Heart left ventricle (tissue), 16 donors: ENCODE results near the gene CCDC137. TPM values are rescaled to one million over a fixed set of nuclear protein-coding genes. Genes with fewer than 3 reads are reported as not detected.
A peak's percentile ranks its signal among the peaks of the same experiment; 100 is the strongest.
"Not testable (repeated sequence)": the region's sequence is repeated elsewhere in the genome, so short reads cannot be mapped to it uniquely, and the experiment has no call there.

Experiments used
- ATAC-seq, 4 donors: fragments of 200-7000 bp; cut with Tn5 transposase; one replicate each; pipeline ENCODE4 v1.9.1; 2020 to 2022; ENCODE audit warnings: moderate library complexity in 4 of 4, mild to moderate bottlenecking in 3 of 4, moderate number of reproducible peaks in 1 of 4
- DNase-seq, 5 donors: peaks; one replicate each; pipeline ENCODE4 v3.0.0-alpha.2; 2020
- H3K27ac ChIP-seq, 12 donors: fragments of 200-600 bp; sonication (generic) in 4 of 12; one replicate each; pipeline versions ENCODE4 v1.5.0 to v1.8.0; 2016 to 2022; ENCODE audit warnings: mild to moderate bottlenecking in 2 of 12
- H3K27me3 ChIP-seq, 9 donors: fragments of 200-600 bp; sonication (generic) in 2 of 9; one replicate each; pipeline versions ENCODE4 v1.5.1 to v1.8.0; 2016 to 2022; ENCODE audit warnings: mild to moderate bottlenecking in 3 of 9
- H3K36me3 ChIP-seq, 9 donors: fragments of 200-600 bp; sonication (generic) in 2 of 9; one replicate each; pipeline versions ENCODE4 v1.5.0 to v1.8.0; 2018 to 2022; ENCODE audit warnings: mild to moderate bottlenecking in 2 of 9
- H3K4me1 ChIP-seq, 12 donors: fragments of 200-600 bp; sonication (generic) in 4 of 12; one replicate each; pipeline versions ENCODE4 v1.5.0 to v1.8.0; 2016 to 2022; ENCODE audit warnings: mild to moderate bottlenecking in 3 of 12
- H3K4me3 ChIP-seq, 12 donors: fragments of 200-600 bp; sonication (generic) in 4 of 12; one replicate each; pipeline versions ENCODE4 v1.5.0 to v1.8.0; 2017 to 2022; ENCODE audit warnings: mild to moderate bottlenecking in 9 of 12, moderate library complexity in 4 of 12
- H3K9me3 ChIP-seq, 12 donors: fragments of 200-600 bp; sonication (generic) in 4 of 12; one replicate each; pipeline versions ENCODE4 v1.5.0 to v1.8.0; 2016 to 2022; ENCODE audit warnings: mild to moderate bottlenecking in 1 of 12
- POLR2A ChIP-seq, 2 donors: fragments of 450-650 bp; IDR thresholded peaks; one replicate each; pipeline ENCODE4 v1.6.1; 2017; ENCODE audit warnings: antibody characterized with exemption in 2 of 2, mild to moderate bottlenecking in 2 of 2, moderate library complexity in 2 of 2
- WGBS, 4 donors: extraction: QIAGEN DNeasy Blood & Tissue Kit in 2 of 4; methylation state at CpG; one replicate each; pipeline versions ENCODE4 v1.1.5 to v1.1.7; 2013 to 2018; 5-methylcytosine and 5-hydroxymethylcytosine counted together
- intact Hi-C, 10 donors: fragments of 100-400 bp; cut with DNase I; formaldehyde crosslinking; loops; one replicate each; pipeline versions ENCODE4 v1.11.1 to v1.14.2; 2022
- polyA plus RNA-seq, 2 donors: library from polyadenylated mRNA; stranded (reverse); fragments of 200-250 nt; gene quantifications; one replicate each; pipeline ENCODE4 v1.2.3, GENCODE V29; 2013
- total RNA-seq, 9 donors: library from RNA; depleted of rRNA in 2 of 9; stranded (reverse); fragments of >200 nt in 2 of 9; fragmentation: NEBNext Ultra II Directional in 3 of 9; extraction: Animal tissue kit (Norgen Biotek cat#: 25700) in 3 of 9; gene quantifications; one replicate each; pipeline versions ENCODE4 v1.1.0 to v1.2.4, GENCODE V29; 2016 to 2023
- TF ChIP-seq, protein P1 (sequence below), 12 donors: fragments of 200-600 bp; sonication (generic) in 4 of 12; IDR thresholded peaks; one replicate each; pipeline versions ENCODE4 v1.5.0 to v1.8.0; 2018 to 2022; ENCODE audit warnings: antibody characterized with exemption in 12 of 12, mild to moderate bottlenecking in 5 of 12
- donor health status: ischemic (EF 13 %, LVEDD 7.1; RV severe dilation, severe dysfunction).
- donor health status: healthy with polysubstance abuse.
- donor health status: DM: no; HTN: yes; CAD: no.
- donor health status: DM: no; HTN: no; CAD: no.
- donor health status: ischemic (EF 25% LVEDD 6.9; RV normal size, moderate dysfunction).
- donor health status: ischemic (EF 25% LVEDD 5.7; RV mildly dilated, moderate dysfunction).
- donor health status: healthy.
- donor health status: DM: yes; HTN: yes; CAD: no.
- donor health status: ischemic (EF 35%, LVEDD 5.7; RV mildly dilated, moderate dysfunction).
- donor health status: nonischemic (EF 11% LVEDD 7.7; RV severe dilation, severe dysfunction).
- donor health status: DM: yes; HTN: yes; CAD: no.
- donor health status: PGD.
- donor health status: ischemic (EF 29% LVEDD 5.4; RV normal size, mild dysfunction).
- donor health status: nonischemic (EF 23%, LVEDD 6.1; RV moderate dilation, normal function).

The CCDC137 gene
- total and polyA plus RNA-seq, 11 donors = 3.5 to 20.0 (median 7.8) TPM

DNA sequence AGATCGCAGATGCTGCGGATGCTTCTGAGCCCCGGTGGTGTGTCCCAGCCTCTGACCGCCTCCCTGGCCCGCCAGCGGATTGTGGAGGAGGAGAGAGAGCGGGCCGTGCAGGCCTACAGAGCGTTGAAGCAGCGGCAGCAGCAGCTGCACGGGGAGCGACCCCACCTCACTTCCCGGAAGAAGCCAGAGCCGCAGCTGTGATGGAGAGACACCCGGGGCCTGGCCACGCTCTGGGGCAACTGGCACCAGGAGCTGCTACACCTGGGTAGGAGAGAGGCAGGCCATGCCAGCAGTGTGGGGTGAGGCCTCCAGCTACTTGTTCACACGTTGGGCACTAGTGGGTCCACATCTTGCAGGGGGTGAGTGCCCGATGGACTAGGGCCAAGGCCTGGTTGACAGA, 6.0 kb downstream of the CCDC137 start:
- ATAC-seq (no peak), DNase-seq (no peak)
- peaks cover 0 to 11% (median 3%) of the 10 kb centered on the region in 12 donors for H3K4me1 ChIP-seq
- no peak overlapping the region for H3K27ac ChIP-seq
- no peaks in the 10 kb centered on the region for H3K9me3 ChIP-seq
- H3K27me3 ChIP-seq = no peaks in the 10 kb centered on the region
- H3K4me3 ChIP-seq = no peak overlapping the region
- TF ChIP-seq, protein P1, sequence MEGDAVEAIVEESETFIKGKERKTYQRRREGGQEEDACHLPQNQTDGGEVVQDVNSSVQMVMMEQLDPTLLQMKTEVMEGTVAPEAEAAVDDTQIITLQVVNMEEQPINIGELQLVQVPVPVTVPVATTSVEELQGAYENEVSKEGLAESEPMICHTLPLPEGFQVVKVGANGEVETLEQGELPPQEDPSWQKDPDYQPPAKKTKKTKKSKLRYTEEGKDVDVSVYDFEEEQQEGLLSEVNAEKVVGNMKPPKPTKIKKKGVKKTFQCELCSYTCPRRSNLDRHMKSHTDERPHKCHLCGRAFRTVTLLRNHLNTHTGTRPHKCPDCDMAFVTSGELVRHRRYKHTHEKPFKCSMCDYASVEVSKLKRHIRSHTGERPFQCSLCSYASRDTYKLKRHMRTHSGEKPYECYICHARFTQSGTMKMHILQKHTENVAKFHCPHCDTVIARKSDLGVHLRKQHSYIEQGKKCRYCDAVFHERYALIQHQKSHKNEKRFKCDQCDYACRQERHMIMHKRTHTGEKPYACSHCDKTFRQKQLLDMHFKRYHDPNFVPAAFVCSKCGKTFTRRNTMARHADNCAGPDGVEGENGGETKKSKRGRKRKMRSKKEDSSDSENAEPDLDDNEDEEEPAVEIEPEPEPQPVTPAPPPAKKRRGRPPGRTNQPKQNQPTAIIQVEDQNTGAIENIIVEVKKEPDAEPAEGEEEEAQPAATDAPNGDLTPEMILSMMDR (IDR thresholded peaks at IDR 0.05) = no peak
- H3K36me3 ChIP-seq = peaks cover 0 to 65% (median 50%) of the 10 kb centered on the region in 9 donors
- intact Hi-C loops = no loop called here
- WGBS, 4 donors = 81 to 86% (median 83%) methylated on average over 12 to 18 of the region's 18 CpGs

DNA sequence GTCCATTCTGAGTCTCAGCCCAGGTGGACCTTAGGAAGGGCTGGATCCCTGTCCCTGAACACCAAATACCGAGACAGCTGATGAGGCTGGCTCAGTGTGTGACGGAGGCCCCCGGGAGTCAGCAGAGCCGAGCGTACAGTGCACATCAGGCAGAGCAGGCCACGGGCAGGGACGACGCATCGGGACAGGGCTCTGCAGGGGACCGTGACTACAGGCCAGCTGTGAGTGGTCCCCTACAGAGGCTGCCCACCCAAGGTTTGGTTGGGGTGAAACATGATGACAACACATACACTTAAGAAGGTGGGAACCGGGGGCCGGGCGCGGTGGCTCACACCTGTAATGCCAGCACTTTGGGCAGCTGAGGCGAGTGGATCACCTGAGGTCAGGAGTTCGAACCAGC, 6.4 kb downstream of the CCDC137 start:
- no peak overlapping the region for H3K27ac ChIP-seq
- peaks cover 0 to 65% (median 50%) of the 10 kb centered on the region in 9 donors for H3K36me3 ChIP-seq
- H3K4me1 ChIP-seq = peaks cover 0 to 7% (median 0%) of the 10 kb centered on the region in 12 donors
- intact Hi-C loops = no loop called here
- H3K27me3 ChIP-seq = no peaks in the 10 kb centered on the region
- H3K9me3 ChIP-seq = no peaks in the 10 kb centered on the region
- 89 to 93% (median 92%) methylated on average over 15 to 16 of the region's 16 CpGs for WGBS, 4 donors
- no peak for TF ChIP-seq POLR2A (IDR thresholded peaks at IDR 0.05)
- TF ChIP-seq, protein P1 (IDR thresholded peaks at IDR 0.05) = no peak
- DNase-seq (no peak), ATAC-seq (no peak)
- no peak overlapping the region for H3K4me3 ChIP-seq

DNA sequence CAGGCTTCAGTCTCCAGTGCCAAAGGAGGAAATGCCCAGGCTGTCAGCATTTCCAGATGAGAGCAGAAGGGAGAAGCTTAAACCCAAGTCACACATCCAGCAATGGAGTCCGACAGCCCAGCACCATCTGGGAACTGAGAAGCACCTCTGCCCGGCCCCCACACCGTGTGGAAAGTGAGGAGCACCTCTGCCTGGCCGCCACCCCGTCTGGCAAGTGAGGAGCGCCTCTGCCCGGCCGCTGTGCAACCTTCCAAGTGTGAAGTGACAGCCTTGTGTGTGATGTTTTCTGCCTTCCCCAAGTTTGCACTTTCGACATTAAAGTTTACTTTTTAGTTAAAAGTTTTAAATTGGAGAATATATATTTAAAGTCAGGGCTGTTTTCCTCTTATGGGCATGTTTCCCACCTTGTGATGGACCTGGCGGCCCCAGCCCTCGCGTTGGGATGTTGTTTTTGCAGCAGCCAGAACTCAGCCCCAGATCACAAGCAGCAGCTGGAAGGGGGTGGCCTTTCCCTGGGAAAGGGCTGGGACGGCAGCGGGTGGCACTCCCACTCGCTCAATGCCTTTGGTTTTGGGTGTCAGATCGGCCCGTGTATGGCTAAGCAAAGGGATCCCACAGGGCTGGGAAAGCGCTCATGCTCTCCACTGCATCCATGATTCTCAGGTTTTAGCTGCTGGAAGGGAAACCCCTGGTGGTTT, 7.2 kb downstream of the CCDC137 start:
- Histone ChIP-seq H3K36me3 (peaks cover 0 to 64% (median 47%) of the 10 kb centered on the region in 9 donors), H3K4me1 (peaks cover 0 to 4% (median 0%) of the 10 kb centered on the region in 12 donors), H3K9me3 (no peaks in the 10 kb centered on the region), H3K27me3 (no peaks in the 10 kb centered on the region), H3K4me3 (no peak overlapping the region), H3K27ac (no peak overlapping the region)
- intact Hi-C loops = no loop called here
- DNase-seq = no peak
- WGBS, 4 donors = 83 to 88% (median 84%) methylated on average over 17 to 18 of the region's 18 CpGs
- ATAC-seq = no peak
- TF ChIP-seq, protein P1 (IDR thresholded peaks at IDR 0.05) = no peak
- no peak for TF ChIP-seq POLR2A (IDR thresholded peaks at IDR 0.05)

DNA sequence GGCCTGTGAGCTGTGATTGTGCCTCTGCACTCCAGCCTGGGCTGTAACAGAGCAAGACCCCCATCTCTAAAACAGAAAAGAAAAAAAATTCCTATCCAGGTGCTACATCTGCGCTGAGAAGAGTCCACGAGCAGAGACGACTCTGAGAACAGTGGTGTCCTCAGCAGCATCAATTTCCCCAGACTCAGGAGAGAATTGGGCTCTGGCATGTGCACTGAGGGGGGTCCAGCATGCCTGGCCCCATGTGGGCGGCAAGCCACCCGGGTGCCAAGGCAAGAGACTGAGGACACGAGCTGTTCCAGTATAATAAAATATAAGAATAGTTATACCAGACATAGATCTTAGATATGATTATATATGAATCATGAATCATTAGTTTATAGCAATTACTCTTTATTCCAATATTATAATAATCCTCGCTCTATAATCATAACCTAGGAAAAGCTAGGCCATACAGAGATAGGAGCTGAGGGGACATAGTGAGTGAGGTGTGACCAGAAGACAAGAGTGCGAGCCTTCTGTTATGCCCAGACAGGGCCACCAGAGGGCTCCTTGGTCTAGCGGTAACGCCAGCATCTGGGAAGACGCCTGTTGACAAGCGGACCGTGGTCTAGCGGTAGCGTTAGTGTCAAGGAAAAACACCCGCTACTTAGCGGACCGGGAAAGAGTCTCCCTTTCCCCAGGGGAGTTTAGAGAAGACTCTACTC, 9.1 kb downstream of the CCDC137 start:
- peaks cover 0 to 12% (median 0%) of the 10 kb centered on the region in 12 donors for H3K4me1 ChIP-seq
- not testable (repeated sequence) for H3K9me3 ChIP-seq, H3K4me3 ChIP-seq, H3K27ac ChIP-seq, ATAC-seq, DNase-seq, H3K27me3 ChIP-seq
- H3K36me3 ChIP-seq = peaks cover 0 to 49% (median 35%) of the 10 kb centered on the region in 9 donors
- 34 to 43% (median 40%) methylated on average over 18 of the region's 18 CpGs for WGBS, 4 donors
- intact Hi-C loops = loop anchor here in 1 of 10 donors (2.0 kb wide), 1 partner anchor 35 kb away; no protein-coding TSS in a partner anchor
- TF ChIP-seq, protein P1 (IDR thresholded peaks at IDR 0.05) = peak; percentile 34 to 66 (median 58)
